K562 (cell line): Measurements from ENCODE around the gene GBX1. TPM values are rescaled to one million over a fixed set of nuclear protein-coding genes. Genes with fewer than 3 reads are reported as not detected.

ENCODE experiments used
- ADNP ChIP-seq: fragments of 200-800 bp; sonication (Bioruptor generic); IDR thresholded peaks from 2 replicates; pipeline ENCODE4 v1.6.1; 2016; ENCODE audit warnings: missing genetic modification characterization, missing compliant biosample characterization
- CREB3L1 ChIP-seq: fragments of 450-650 bp; IDR thresholded peaks from 2 replicates; pipeline ENCODE4 v1.6.1; 2014; ENCODE audit warnings: low read depth, mild to moderate bottlenecking, moderate library complexity, borderline replicate concordance
- CTBP1 ChIP-seq: fragments of 450-650 bp; IDR thresholded peaks from 2 replicates; pipeline ENCODE4 v1.6.1; 2016; ENCODE audit warnings: borderline replicate concordance
- ESRRA ChIP-seq: fragments of 450-650 bp; IDR thresholded peaks from 2 replicates; pipeline ENCODE4 v1.6.1; 2014; ENCODE audit warnings: low read depth, mild to moderate bottlenecking, moderate library complexity, borderline replicate concordance
- GTF2E2 ChIP-seq: fragments of 200-800 bp; sonication (Bioruptor generic); IDR thresholded peaks from 2 replicates; pipeline ENCODE4 v1.6.1; 2016; ENCODE audit warnings: missing genetic modification characterization, missing compliant biosample characterization
- MNT ChIP-seq, 2 experiments: fragments of 450-650 bp; conservative IDR thresholded peaks; 2 replicates each; pipeline ENCODE4 v1.6.1; 2017; ENCODE audit warnings: mild to moderate bottlenecking in 2 of 2, moderate library complexity in 2 of 2
- NR2F6 ChIP-seq: fragments of 450-650 bp; formaldehyde crosslinking; IDR thresholded peaks from 2 replicates; pipeline ENCODE4 v1.4.0; 2020; ENCODE audit warnings: mild to moderate bottlenecking
- NRF1 ChIP-seq, 2 experiments: fragments of 450-650 bp; IDR thresholded peaks in 1 of 2; conservative IDR thresholded peaks in 1 of 2; 2 replicates each; pipeline ENCODE4 v1.6.1; 2014; ENCODE audit warnings: mild to moderate bottlenecking in 2 of 2
- POLR2G ChIP-seq: fragments of 200-400 bp; formaldehyde crosslinking; IDR thresholded peaks from 2 replicates; pipeline ENCODE4 v1.6.1; 2017; ENCODE audit warnings: low read depth, mild to moderate bottlenecking, antibody characterized with exemption, low read length, moderate library complexity
- RCOR1 ChIP-seq, 2 experiments: IDR thresholded peaks; 2 replicates each; pipeline ENCODE4 v1.6.1; 2012; ENCODE audit warnings: low read depth in 2 of 2, low read length in 2 of 2, borderline replicate concordance in 1 of 2, improper control_type of control experiment in 1 of 2
- SNAPC5 ChIP-seq: fragments of 250-450 bp; sonication (Bioruptor Pico); IDR thresholded peaks from 2 replicates; pipeline ENCODE4 v1.8.0; 2021; ENCODE audit warnings: moderate library complexity, mild to moderate bottlenecking, inconsistent platforms
- SOX6 ChIP-seq: fragments of 450-650 bp; IDR thresholded peaks from 2 replicates; pipeline ENCODE4 v1.6.1; 2014; ENCODE audit warnings: mild to moderate bottlenecking
- ZBTB5 ChIP-seq: fragments of 450-650 bp; IDR thresholded peaks from 2 replicates; pipeline ENCODE4 v1.6.1; 2017; ENCODE audit warnings: antibody characterized with exemption
- ZC3H8 ChIP-seq: fragments of 450-650 bp; IDR thresholded peaks from 2 replicates; pipeline ENCODE4 v1.6.1; 2017
- ZNF584 ChIP-seq: fragments of 200-800 bp; sonication (Bioruptor generic); IDR thresholded peaks from 2 replicates; pipeline ENCODE4 v1.6.1; 2016; ENCODE audit warnings: low read depth, mild to moderate bottlenecking, missing genetic modification characterization, missing compliant biosample characterization
- ZNF592 ChIP-seq: fragments of 450-650 bp; IDR thresholded peaks from 2 replicates; pipeline ENCODE4 v1.6.1; 2017; ENCODE audit warnings: antibody characterized with exemption, mild to moderate bottlenecking
- ZNF696 ChIP-seq: fragments of 250-450 bp; sonication (Bioruptor Pico); conservative IDR thresholded peaks from 2 replicates; pipeline ENCODE4 v1.4.0; 2020; ENCODE audit warnings: mild to moderate bottlenecking, moderate library complexity
- ZNF77 ChIP-seq: fragments of 250-450 bp; sonication (Bioruptor Pico); IDR thresholded peaks from 2 replicates; pipeline ENCODE4 v1.5.0; 2020
- ZNF780A ChIP-seq: fragments of 250-450 bp; sonication (Bioruptor Pico); IDR thresholded peaks from 2 replicates; pipeline ENCODE4 v1.5.0; 2021; ENCODE audit warnings: mild to moderate bottlenecking
- polyA plus RNA-seq, 8 experiments: library from polyadenylated mRNA; depleted of rRNA in 4 of 8; stranded (reverse) in 5 of 8; unstranded in 3 of 8; fragments of >200 nt; fragmentation: Nextera tagmentation in 2 of 8; fragmentation: Illumina TruSeq in 1 of 8; extraction: Ambion mirVana in 2 of 8; extraction: Trizol in 1 of 8; gene quantifications; 2 replicates each; pipeline versions ENCODE4 v1.2.1 to v1.2.3, GENCODE V29; 2011 to 2014; ENCODE audit warnings: inconsistent platforms in 1 of 8, missing spikeins in 1 of 8
- total RNA-seq, 7 experiments: library from RNA; depleted of rRNA in 6 of 7; stranded (reverse); fragments of >200 nt in 6 of 7; fragmentation: Illumina TruSeq in 2 of 7; extraction: Trizol in 2 of 7; gene quantifications; 2 replicates each; pipeline versions ENCODE4 v1.2.1 to v1.2.3, GENCODE V29; 2011 to 2021; ENCODE audit warnings: low replicate concordance in 1 of 7

Gene GBX1
- total and polyA plus RNA-seq, 9 of the 15 experiments (the other 6 are each of a cell fraction or from before 2014, with no cell fraction given): not detected

GRCh38 chr7:151113344-151114150, 53.9 kb downstream of the GBX1 start (continued):
- TF ChIP-seq MNT (conservative IDR thresholded peaks at IDR 0.05) (no peak), RCOR1 (IDR thresholded peaks at IDR 0.05; ENCODE audit: borderline replicate concordance in 1 of 2, low read depth in 2 of 2, low read length in 2 of 2) (peak in 1 of 2 experiments; percentile 78; a peak in 1 of 4 replicates), ZNF77 (CRISPR knock-in tag) (no peak), NR2F6 (CRISPR knock-in tag) (no peak), POLR2G (no peak), NRF1 (conservative IDR thresholded peaks at IDR 0.05 in 1 of 2, IDR thresholded peaks at IDR 0.05 in 1 of 2) (0 out of 4 replicates have a peak, but pooled peaks of 1 of the 2 experiments have one; percentile 31), SNAPC5 (CRISPR knock-in tag) (no peak), CTBP1 (peak; percentile 63; the same call in 1 of the 2 replicates), SOX6 (no peak), ZBTB5 (no peak), ZNF780A (CRISPR knock-in tag) (no peak), ZNF696 (CRISPR knock-in tag) (no peak), ZNF584 (CRISPR knock-in tag) (no peak), ZC3H8 (no peak), GTF2E2 (no peak), ESRRA (no peak), CREB3L1 (no peak), ADNP (tag) (no peak), ZNF592 (no peak; the same call in 1 of the 2 replicates)
